Measurements from ENCODE around the gene ADAM12. TPM values are rescaled to one million over a fixed set of nuclear protein-coding genes. Genes with fewer than 3 reads are reported as not detected.

Gene ADAM12
- total and polyA plus RNA-seq, 7 donors: 0.01 to 3.3 (median 0.24) TPM; not detected in 2

- no peaks in the 10 kb centered on the region for H3K36me3 ChIP-seq (ENCODE audit: insufficient read depth in 1 of 2, low read depth in 1 of 2)
Measured at GRCh38 chr10:126315494-126316177, 72.6 kb downstream of the ADAM12 start.

GRCh38 chr10:126314863-126315493 is 73.3 kb downstream of the ADAM12 start:
- Histone ChIP-seq H3K27me3 (ENCODE audit: insufficient read depth in 3 of 3, low read length in 2 of 3) (no peaks in the 10 kb centered on the region), H3K4me3 (no peak overlapping the region), H3K9me3 (no peaks in the 10 kb centered on the region), H3K27ac (no peak overlapping the region), H3K4me1 (no peaks in the 10 kb centered on the region), H3K36me3 (ENCODE audit: insufficient read depth in 1 of 2, low read depth in 1 of 2) (no peaks in the 10 kb centered on the region)
- intact Hi-C loops (cut with DNase I): no loop called here
- no peak for ATAC-seq
- TF ChIP-seq CTCF (IDR thresholded peaks at IDR 0.05): no peak
- DNase-seq: no peak
- 41 to 62% (median 42%) methylated on average over 14 of the region's 14 CpGs for WGBS, 3 donors

More at GRCh38 chr10:126315494-126316177, 72.6 kb downstream of the ADAM12 start:
- Histone ChIP-seq H3K4me1 (no peaks in the 10 kb centered on the region), H3K27me3 (ENCODE audit: insufficient read depth in 3 of 3, low read length in 2 of 3) (no peaks in the 10 kb centered on the region), H3K27ac (no peak overlapping the region), H3K9me3 (no peaks in the 10 kb centered on the region), H3K4me3 (no peak overlapping the region)
- ATAC-seq (no peak), DNase-seq (no peak)
- no peak for TF ChIP-seq CTCF (IDR thresholded peaks at IDR 0.05)
- 21 to 34% (median 27%) methylated on average over 12 of the region's 12 CpGs for WGBS, 3 donors
- intact Hi-C loops (cut with DNase I): no loop called here

GRCh38 chr10:126312167-126312566 is 76.1 kb downstream of the ADAM12 start:
- Histone ChIP-seq H3K36me3 (ENCODE audit: insufficient read depth in 1 of 2, low read depth in 1 of 2) (no peaks in the 10 kb centered on the region), H3K4me1 (no peaks in the 10 kb centered on the region), H3K4me3 (no peak overlapping the region), H3K27me3 (ENCODE audit: insufficient read depth in 3 of 3, low read length in 2 of 3) (no peaks in the 10 kb centered on the region), H3K9me3 (no peaks in the 10 kb centered on the region), H3K27ac (no peak overlapping the region)
- DNase-seq (no peak), ATAC-seq (no peak)
- TF ChIP-seq CTCF (IDR thresholded peaks at IDR 0.05): no peak
- intact Hi-C loops (cut with DNase I): no loop called here
- WGBS, 3 donors: 92 to 97% (median 96%) methylated on average over 9 of the region's 9 CpGs

GRCh38 chr10:126309228-126309883 is 78.9 kb downstream of the ADAM12 start:
- Histone ChIP-seq H3K9me3 (no peaks in the 10 kb centered on the region), H3K36me3 (ENCODE audit: insufficient read depth in 1 of 2, low read depth in 1 of 2) (no peaks in the 10 kb centered on the region), H3K27ac (no peak overlapping the region), H3K4me1 (no peaks in the 10 kb centered on the region), H3K4me3 (no peak overlapping the region), H3K27me3 (ENCODE audit: insufficient read depth in 3 of 3, low read length in 2 of 3) (no peaks in the 10 kb centered on the region)
- DNase-seq (no peak), ATAC-seq (no peak)
- intact Hi-C loops (cut with DNase I): no loop called here
- TF ChIP-seq CTCF (IDR thresholded peaks at IDR 0.05): no peak
- 91 to 94% (median 91%) methylated on average over 3 of the region's 3 CpGs for WGBS, 3 donors
